ENCODE measurements around the gene PTPRN2. TPM values are rescaled to one million over a fixed set of nuclear protein-coding genes. Genes with fewer than 3 reads are reported as not detected.
A peak's percentile ranks its signal among the peaks of the same experiment; 100 is the strongest.

The PTPRN2 gene
- total and polyA plus RNA-seq, 4 donors = 18.1 to 69.9 (median 50.4) TPM

DNA sequence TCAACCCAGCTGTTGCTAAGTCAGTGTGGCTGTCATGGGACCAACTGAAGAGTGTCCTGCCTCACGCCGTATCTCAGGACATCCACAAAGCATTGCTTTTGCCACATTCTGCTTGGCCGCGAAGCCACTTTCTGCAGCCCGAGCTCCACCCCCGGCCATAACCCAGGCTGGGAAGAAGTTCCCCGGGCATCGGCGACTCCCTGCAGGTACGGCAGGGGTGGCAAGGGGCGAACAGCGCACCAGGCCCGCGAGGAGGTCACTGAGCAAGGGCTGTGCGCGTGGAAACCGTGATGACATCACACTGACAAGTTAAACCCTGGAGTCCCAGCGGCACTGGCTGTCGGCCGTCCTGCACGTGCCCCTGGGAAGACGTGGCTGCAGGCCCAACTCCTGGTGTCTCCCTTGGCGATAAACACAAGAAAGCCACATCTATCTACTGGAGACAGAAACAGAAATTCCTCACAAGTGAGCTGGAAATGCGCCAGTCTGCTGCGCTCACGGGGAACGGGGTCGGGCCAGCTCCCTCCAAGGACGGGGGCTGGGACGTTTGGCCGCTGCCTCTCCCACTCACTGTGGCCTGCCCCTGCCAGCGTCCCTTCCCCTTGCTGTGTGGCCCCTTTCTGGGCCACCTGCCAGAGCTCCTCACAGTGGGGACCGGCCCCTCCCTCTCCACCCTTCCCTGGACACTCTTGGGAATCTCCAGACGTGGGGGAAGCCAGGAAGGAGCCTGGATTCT, 924.5 kb downstream of the PTPRN2 start:
- peaks cover 34% of the 10 kb centered on the region for H3K36me3 ChIP-seq (ENCODE audit: control insufficient read depth, insufficient read depth, low read length)
- DNase-seq (ENCODE audit: low read depth in 4 of 6, low spot score in 6 of 6) = peak in 5 of 6 donors; percentile 47 to 81 (median 55)
- no peaks in the 10 kb centered on the region for H3K27me3 ChIP-seq (ENCODE audit: control insufficient read depth, insufficient read depth, low read length)
- H3K9me3 ChIP-seq (ENCODE audit: control insufficient read depth, insufficient read depth, low read length) = no peaks in the 10 kb centered on the region
- H3K27ac ChIP-seq (ENCODE audit: low read depth, low read length) = no peak overlapping the region
- peaks cover 27% of the 10 kb centered on the region for H3K4me1 ChIP-seq (ENCODE audit: control insufficient read depth, insufficient read depth, low read length)
- 20% methylated on average over 31 of the region's 34 CpGs for WGBS (ENCODE audit: insufficient coverage)
- H3K4me3 ChIP-seq (ENCODE audit: low read depth, low read length) = no peak overlapping the region

DNA sequence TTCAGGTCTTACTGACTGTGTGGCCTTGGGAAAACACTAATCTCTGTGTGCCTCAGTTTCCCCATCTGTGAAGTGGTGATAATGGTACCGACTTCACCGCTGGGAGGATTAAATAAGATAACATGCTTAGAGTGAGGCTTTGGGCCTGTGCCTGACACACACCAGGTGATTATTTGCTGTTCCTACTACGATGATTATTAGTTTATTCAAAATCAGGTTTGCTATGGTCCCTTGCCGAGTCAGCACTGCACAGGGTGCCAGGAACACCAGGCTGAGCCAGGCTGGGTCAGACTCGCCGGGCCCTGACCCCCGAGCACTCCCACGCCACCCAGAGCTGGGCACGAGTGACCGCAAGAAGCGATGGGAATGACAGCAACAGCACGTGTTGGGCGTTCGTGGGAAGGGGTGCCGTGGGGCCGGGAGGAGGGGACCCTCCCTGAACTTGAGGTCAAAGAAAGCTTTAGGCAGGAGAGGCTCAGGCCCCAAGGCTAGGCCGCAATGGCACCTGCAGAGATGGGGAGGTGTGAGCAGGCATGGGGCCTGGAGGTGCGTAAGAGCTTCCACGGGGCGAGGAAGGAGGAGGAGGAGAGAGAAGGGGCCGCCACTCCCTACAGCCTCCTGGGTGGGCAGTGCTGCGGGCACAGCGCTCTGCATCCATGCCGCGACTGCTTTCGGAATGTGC, 925.4 kb downstream of the PTPRN2 start:
- WGBS (ENCODE audit: insufficient coverage) = 90% methylated on average over 26 of the region's 26 CpGs
- peaks cover 27% of the 10 kb centered on the region for H3K4me1 ChIP-seq (ENCODE audit: control insufficient read depth, insufficient read depth, low read length)
- DNase-seq (ENCODE audit: low read depth in 4 of 6, low spot score in 6 of 6) = no peak

DNA sequence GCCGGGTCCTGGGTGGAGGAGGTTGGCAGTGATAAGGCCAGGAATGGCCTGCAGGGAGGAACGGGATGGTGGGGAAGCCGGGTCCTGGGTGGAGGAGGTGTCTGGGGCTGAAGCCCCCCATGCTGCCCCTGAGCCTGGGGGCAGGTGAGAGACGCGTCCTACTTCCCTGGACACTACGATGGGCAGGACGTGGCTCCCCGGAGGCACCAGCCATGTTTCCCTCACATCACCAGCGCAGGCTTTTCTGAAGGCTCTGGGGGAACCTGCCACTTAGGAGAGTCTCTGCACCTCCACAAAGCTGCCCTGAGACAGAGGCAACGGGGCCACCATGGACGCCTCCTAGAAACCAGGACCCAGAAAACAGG, 926.0 kb downstream of the PTPRN2 start:
- no peaks in the 10 kb centered on the region for H3K9me3 ChIP-seq (ENCODE audit: control insufficient read depth, insufficient read depth, low read length)
- peaks cover 27% of the 10 kb centered on the region for H3K4me1 ChIP-seq (ENCODE audit: control insufficient read depth, insufficient read depth, low read length)
- H3K27ac ChIP-seq (ENCODE audit: low read depth, low read length) = no peak overlapping the region
- no peak for DNase-seq (ENCODE audit: low read depth in 4 of 6, low spot score in 6 of 6)
- WGBS (ENCODE audit: insufficient coverage) = 80% methylated on average over 9 of the region's 11 CpGs
- no peaks in the 10 kb centered on the region for H3K27me3 ChIP-seq (ENCODE audit: control insufficient read depth, insufficient read depth, low read length)
- peaks cover 29% of the 10 kb centered on the region for H3K36me3 ChIP-seq (ENCODE audit: control insufficient read depth, insufficient read depth, low read length)
- H3K4me3 ChIP-seq (ENCODE audit: low read depth, low read length) = no peak overlapping the region

More for the DNA sequence above, 925.4 kb downstream of the PTPRN2 start:
- Histone ChIP-seq H3K36me3 (ENCODE audit: control insufficient read depth, insufficient read depth, low read length) (peaks cover 29% of the 10 kb centered on the region), H3K27ac (ENCODE audit: low read depth, low read length) (no peak overlapping the region), H3K27me3 (ENCODE audit: control insufficient read depth, insufficient read depth, low read length) (no peaks in the 10 kb centered on the region), H3K9me3 (ENCODE audit: control insufficient read depth, insufficient read depth, low read length) (no peaks in the 10 kb centered on the region), H3K4me3 (ENCODE audit: low read depth, low read length) (no peak overlapping the region)

DNA sequence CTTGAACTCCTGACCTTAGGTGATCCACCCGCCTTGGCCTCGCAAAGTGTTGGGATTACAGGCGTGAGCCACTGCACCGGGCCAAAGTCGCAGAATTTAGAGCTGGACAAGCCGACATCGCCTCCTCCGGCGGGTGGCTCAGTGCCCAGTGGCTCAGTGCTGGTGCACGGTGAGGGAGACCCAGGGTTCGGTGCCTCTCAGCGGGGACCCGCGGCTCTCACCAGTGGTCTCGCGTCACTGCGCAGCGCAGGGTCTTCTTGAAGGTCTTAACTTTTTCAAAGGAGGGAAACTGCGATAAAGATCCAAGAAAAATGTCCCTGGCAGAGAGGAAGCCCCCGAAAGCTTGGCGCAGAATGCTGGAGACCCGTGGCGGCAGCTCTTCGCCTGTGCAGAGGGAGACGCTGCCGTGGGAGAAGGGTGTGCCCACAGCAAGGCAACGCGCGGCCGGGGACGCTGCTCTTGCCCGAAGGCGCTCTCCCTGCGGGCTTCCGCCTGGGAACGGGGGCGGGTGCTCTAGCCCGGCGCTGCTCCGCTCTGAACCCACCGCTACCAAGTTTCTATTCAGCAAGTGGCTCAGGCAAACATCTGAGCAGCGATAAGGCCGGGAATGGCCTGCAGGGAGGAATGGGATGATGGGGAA, 926.5 kb downstream of the PTPRN2 start:
- H3K27ac ChIP-seq (ENCODE audit: low read depth, low read length) = no peak overlapping the region
- no peaks in the 10 kb centered on the region for H3K27me3 ChIP-seq (ENCODE audit: control insufficient read depth, insufficient read depth, low read length)
- no peaks in the 10 kb centered on the region for H3K9me3 ChIP-seq (ENCODE audit: control insufficient read depth, insufficient read depth, low read length)
- no peak overlapping the region for H3K4me3 ChIP-seq (ENCODE audit: low read depth, low read length)
- WGBS (ENCODE audit: insufficient coverage) = 76% methylated on average over 25 of the region's 43 CpGs
- peaks cover 34% of the 10 kb centered on the region for H3K36me3 ChIP-seq (ENCODE audit: control insufficient read depth, insufficient read depth, low read length)
- peaks cover 27% of the 10 kb centered on the region for H3K4me1 ChIP-seq (ENCODE audit: control insufficient read depth, insufficient read depth, low read length)
- DNase-seq (ENCODE audit: low read depth in 4 of 6, low spot score in 6 of 6) = no peak

DNA sequence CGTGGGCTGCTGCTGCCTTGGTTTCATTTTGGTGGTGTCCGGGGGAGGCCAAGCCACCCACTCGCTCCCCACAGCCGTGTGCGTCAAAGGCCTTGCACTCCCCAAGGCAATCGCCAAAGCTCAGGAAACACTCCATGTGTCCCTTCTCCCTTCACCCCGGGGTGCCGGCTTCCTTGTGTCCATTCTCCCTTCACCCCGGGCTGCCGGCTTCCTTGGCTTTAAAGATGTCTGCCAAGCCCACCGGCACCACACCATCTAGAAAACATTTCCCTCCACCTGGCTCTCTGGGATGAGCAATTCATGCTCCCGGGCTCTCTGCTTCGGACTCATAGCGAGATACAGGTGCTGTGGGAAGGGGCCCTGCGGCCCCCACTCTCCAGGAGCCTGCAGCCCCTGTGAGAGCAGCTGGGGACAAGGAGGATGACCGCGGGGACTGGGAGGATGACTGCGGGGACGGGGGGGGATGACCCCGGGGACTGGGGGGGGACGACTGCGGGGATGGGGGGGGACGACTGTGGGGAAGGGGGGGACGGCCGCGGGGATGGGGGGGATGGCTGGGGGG, 928.7 kb downstream of the PTPRN2 start:
- Histone ChIP-seq H3K27ac (ENCODE audit: low read depth, low read length) (no peak overlapping the region), H3K9me3 (ENCODE audit: control insufficient read depth, insufficient read depth, low read length) (no peaks in the 10 kb centered on the region), H3K4me1 (ENCODE audit: control insufficient read depth, insufficient read depth, low read length) (peaks cover 18% of the 10 kb centered on the region), H3K36me3 (ENCODE audit: control insufficient read depth, insufficient read depth, low read length) (peaks cover 49% of the 10 kb centered on the region), H3K27me3 (ENCODE audit: control insufficient read depth, insufficient read depth, low read length) (no peaks in the 10 kb centered on the region), H3K4me3 (ENCODE audit: low read depth, low read length) (no peak overlapping the region)
- DNase-seq (ENCODE audit: low read depth in 4 of 6, low spot score in 6 of 6) = no peak
- 89% methylated on average over 12 of the region's 26 CpGs for WGBS (ENCODE audit: insufficient coverage)

DNA sequence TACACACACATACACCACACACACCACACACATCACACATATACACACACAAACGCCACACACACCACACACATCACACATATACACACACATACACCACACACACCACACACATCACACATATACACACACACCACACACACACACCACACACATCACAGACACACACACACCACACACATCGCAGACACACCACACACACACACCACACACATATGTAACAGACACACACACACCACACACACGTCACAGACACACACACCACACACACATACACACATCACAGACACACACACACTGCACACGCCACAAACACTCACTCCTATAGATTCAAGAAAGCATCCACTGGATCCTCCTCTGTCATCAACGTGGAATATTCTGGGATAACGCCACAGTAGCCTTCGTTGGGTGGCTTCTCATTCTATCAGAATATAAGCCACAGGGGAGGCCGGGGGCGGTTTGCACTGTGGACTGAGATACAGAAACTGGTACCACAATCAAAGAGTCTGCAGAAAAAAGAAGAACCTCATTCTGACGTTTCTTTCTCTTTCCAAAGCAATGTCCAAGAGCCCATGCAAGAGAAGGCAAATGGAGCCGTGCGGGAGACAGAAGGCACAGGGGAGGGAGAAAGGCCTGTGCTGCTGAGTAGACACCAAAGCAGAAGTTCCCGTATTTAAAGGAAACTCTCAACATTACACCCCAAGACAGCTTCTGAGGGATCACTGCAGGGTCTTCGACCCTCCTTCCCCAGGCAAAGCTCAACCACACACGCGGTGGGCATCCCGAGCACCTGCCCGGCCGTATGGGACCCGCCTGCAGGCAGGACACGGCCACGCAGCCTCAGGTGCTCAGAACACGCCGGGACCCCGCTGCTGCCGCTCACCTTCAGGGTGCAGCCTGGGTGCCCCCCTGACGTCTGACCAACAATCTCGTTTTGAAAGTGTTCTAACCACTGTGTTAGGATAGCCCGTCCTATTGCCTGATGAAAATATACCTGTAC, 929.6 kb downstream of the PTPRN2 start:
- Histone ChIP-seq H3K27me3 (ENCODE audit: control insufficient read depth, insufficient read depth, low read length) (no peaks in the 10 kb centered on the region), H3K4me3 (ENCODE audit: low read depth, low read length) (no peak overlapping the region), H3K9me3 (ENCODE audit: control insufficient read depth, insufficient read depth, low read length) (no peaks in the 10 kb centered on the region), H3K27ac (ENCODE audit: low read depth, low read length) (no peak overlapping the region), H3K4me1 (ENCODE audit: control insufficient read depth, insufficient read depth, low read length) (peaks cover 9% of the 10 kb centered on the region), H3K36me3 (ENCODE audit: control insufficient read depth, insufficient read depth, low read length) (peaks cover 54% of the 10 kb centered on the region)
- 87% methylated on average over 23 of the region's 29 CpGs for WGBS (ENCODE audit: insufficient coverage)
- no peak for DNase-seq (ENCODE audit: low read depth in 4 of 6, low spot score in 6 of 6)

DNA sequence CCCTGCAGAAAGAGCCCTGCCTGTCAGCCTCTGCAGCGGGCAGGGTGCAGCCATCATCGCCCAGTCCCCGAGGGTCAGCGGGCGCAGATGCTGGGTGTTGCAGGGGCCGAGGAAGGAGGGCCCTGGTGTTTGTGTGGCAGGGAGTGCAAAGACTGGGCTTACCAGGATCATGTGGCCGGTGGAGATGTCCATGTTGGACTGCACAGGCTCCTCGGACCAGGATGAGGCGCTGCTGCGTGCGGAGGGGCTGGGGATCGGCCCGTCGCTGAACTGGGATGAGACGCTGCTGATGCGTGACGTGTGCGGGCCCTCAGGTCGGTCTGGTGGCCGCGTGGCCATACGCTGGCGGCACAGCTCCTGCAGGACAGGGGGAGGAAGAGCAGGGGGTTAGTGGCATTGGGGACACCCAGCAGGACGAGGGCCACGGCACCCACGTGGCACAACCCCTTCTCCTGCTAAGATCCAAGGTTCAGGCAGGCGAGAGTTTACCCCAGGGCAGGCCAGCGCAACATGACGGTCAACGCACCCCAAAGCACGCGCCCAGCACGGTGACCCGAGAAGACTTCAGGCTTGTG, 931.3 kb downstream of the PTPRN2 start:
- no peak for DNase-seq (ENCODE audit: low read depth in 4 of 6, low spot score in 6 of 6)
- Histone ChIP-seq H3K9me3 (ENCODE audit: control insufficient read depth, insufficient read depth, low read length) (no peaks in the 10 kb centered on the region), H3K36me3 (ENCODE audit: control insufficient read depth, insufficient read depth, low read length) (peaks cover 54% of the 10 kb centered on the region), H3K27ac (ENCODE audit: low read depth, low read length) (no peak overlapping the region), H3K27me3 (ENCODE audit: control insufficient read depth, insufficient read depth, low read length) (no peaks in the 10 kb centered on the region), H3K4me3 (ENCODE audit: low read depth, low read length) (no peak overlapping the region), H3K4me1 (ENCODE audit: control insufficient read depth, insufficient read depth, low read length) (no peaks in the 10 kb centered on the region)
- WGBS (ENCODE audit: insufficient coverage) = 90% methylated on average over 34 of the region's 34 CpGs

DNA sequence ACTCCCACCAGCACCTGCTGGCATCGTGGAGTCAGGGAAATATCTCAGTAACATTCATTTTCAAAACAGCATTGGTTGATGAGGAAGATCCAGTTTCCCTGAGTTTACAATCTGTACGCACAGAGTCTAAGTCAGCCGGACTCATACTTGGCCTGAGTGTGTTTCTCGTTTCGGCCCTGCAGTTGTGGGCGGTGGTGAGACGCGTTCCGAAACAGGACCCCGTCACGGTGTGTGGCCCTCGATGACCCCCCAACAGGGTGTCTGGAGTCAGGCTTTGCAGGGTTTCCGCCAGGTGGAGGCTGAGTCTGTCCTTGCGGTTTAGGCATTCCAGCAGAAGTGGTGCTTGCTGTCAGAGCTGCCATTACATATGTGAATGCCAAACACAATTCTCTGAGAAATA, 933.3 kb downstream of the PTPRN2 start:
- no peak overlapping the region for H3K27ac ChIP-seq (ENCODE audit: low read depth, low read length)
- H3K27me3 ChIP-seq (ENCODE audit: control insufficient read depth, insufficient read depth, low read length) = no peaks in the 10 kb centered on the region
- no peak for DNase-seq (ENCODE audit: low read depth in 4 of 6, low spot score in 6 of 6)
- no peaks in the 10 kb centered on the region for H3K4me1 ChIP-seq (ENCODE audit: control insufficient read depth, insufficient read depth, low read length)
- no peaks in the 10 kb centered on the region for H3K9me3 ChIP-seq (ENCODE audit: control insufficient read depth, insufficient read depth, low read length)
- no peak overlapping the region for H3K4me3 ChIP-seq (ENCODE audit: low read depth, low read length)
- WGBS (ENCODE audit: insufficient coverage) = 86% methylated on average over 11 of the region's 14 CpGs
- H3K36me3 ChIP-seq (ENCODE audit: control insufficient read depth, insufficient read depth, low read length) = peaks cover 64% of the 10 kb centered on the region
